ENCODE data around the gene HDAC4. TPM values are rescaled to one million over a fixed set of nuclear protein-coding genes. Genes with fewer than 3 reads are reported as not detected.

Gene HDAC4
- total RNA-seq, 6 donors from 2014 or later = 16.1 to 108 (median 45.0) TPM

DNA sequence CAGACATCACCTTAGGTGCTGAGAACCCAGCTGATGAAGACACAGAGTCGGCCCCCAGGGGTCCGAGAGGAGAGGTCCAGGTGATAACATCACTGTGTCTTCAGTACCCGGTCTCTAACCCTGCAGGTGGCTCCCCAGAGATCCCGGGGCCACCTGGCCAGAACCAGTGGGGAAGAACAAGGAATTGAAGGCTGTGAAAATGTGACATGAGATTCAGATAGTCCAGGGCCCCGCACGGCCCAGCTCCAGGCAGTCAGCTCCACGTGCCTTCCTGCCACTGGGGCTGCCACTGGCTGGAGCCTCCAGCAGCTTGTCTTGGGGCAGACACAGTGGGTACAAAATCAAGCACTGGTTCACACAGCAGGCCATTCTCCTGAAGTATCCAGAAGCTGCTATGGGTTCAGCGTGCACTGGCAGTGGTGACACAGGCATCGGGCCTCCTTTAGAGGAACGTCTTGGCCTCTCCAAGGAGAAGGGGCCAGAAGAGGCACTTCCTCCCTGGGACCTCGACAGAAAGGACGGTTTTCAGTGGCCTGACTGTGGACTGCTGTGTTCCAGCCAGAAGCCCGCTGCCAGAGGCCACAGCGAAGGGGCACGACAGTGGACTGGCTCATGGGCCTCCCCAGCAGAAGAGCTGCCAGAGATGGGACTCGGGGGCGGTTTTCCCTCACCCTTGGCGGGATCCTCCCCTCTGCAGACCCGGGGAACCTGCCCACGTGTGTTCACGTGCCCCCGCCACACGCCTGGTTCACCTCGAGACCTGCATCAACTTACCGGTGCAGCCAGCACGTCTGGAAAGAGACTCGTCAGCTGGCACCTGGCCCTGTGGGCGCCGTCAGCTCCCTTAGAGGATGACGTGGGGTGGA is 150.4 kb downstream of the HDAC4 start:
- H3K4me3 ChIP-seq = no peak overlapping the region
- WGBS, 2 donors = 88 to 96% methylated on average over 26 to 29 of the region's 30 CpGs
- no peaks in the 10 kb centered on the region for H3K9me3 ChIP-seq
- ATAC-seq (ENCODE audit: low FRiP score in 2 of 2) (no peak), DNase-seq (no peak)
- peaks cover 30 to 68% (median 42%) of the 10 kb centered on the region in 4 donors for H3K4me1 ChIP-seq
- H3K36me3 ChIP-seq = no peaks in the 10 kb centered on the region
- H3K27me3 ChIP-seq = no peaks in the 10 kb centered on the region
- TF ChIP-seq POLR2AphosphoS5 (IDR thresholded peaks at IDR 0.05) (no peak), POLR2A (IDR thresholded peaks at IDR 0.05) (no peak), EP300 (IDR thresholded peaks at IDR 0.05) (no peak)
- TF ChIP-seq, protein P1, sequence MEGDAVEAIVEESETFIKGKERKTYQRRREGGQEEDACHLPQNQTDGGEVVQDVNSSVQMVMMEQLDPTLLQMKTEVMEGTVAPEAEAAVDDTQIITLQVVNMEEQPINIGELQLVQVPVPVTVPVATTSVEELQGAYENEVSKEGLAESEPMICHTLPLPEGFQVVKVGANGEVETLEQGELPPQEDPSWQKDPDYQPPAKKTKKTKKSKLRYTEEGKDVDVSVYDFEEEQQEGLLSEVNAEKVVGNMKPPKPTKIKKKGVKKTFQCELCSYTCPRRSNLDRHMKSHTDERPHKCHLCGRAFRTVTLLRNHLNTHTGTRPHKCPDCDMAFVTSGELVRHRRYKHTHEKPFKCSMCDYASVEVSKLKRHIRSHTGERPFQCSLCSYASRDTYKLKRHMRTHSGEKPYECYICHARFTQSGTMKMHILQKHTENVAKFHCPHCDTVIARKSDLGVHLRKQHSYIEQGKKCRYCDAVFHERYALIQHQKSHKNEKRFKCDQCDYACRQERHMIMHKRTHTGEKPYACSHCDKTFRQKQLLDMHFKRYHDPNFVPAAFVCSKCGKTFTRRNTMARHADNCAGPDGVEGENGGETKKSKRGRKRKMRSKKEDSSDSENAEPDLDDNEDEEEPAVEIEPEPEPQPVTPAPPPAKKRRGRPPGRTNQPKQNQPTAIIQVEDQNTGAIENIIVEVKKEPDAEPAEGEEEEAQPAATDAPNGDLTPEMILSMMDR (IDR thresholded peaks at IDR 0.05) = no peak
- H3K27ac ChIP-seq = peak overlapping the region in 3 of 4 donors; percentile 44 to 68 (median 46)

DNA sequence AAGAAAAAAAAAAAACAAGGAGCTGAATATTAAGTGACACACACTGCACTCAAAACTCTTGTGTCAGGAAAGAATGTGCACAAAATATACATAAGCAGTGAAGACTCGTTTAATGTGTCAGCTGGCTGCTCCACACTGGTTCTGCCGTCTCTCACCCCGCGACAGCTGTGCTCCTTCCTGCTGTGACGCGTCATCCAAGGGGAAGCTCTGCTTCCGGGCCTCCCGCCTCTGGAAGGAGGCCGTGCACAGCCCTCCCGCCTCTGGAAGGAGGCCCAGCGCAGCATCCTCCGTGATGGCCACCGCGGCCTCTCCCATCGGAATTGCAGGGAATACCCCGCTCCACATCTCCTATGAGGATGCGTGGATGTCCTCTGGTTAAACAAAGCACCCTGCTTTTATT is 151.0 kb downstream of the HDAC4 start:
- Histone ChIP-seq H3K4me1 (peaks cover 29 to 66% (median 42%) of the 10 kb centered on the region in 4 donors), H3K36me3 (no peaks in the 10 kb centered on the region), H3K9me3 (no peaks in the 10 kb centered on the region), H3K4me3 (no peak overlapping the region), H3K27ac (peak overlapping the region in 3 of 4 donors; percentile 44 to 68 (median 46)), H3K27me3 (no peaks in the 10 kb centered on the region)
- ATAC-seq (ENCODE audit: low FRiP score in 2 of 2) (peak; percentile 66 to 80), DNase-seq (peak in 1 of 2 donors; percentile 74)
- TF ChIP-seq EP300 (IDR thresholded peaks at IDR 0.05) (no peak), POLR2AphosphoS5 (IDR thresholded peaks at IDR 0.05) (peak; percentile 76 to 80)
- WGBS, 2 donors = 46 to 66% methylated on average over 12 to 17 of the region's 17 CpGs

- H3K27ac ChIP-seq = peak overlapping the region in 3 of 4 donors; percentile 27 to 68 (median 32)
Measured at GRCh38 chr2:239249048-239249447, 151.8 kb downstream of the HDAC4 start.

DNA sequence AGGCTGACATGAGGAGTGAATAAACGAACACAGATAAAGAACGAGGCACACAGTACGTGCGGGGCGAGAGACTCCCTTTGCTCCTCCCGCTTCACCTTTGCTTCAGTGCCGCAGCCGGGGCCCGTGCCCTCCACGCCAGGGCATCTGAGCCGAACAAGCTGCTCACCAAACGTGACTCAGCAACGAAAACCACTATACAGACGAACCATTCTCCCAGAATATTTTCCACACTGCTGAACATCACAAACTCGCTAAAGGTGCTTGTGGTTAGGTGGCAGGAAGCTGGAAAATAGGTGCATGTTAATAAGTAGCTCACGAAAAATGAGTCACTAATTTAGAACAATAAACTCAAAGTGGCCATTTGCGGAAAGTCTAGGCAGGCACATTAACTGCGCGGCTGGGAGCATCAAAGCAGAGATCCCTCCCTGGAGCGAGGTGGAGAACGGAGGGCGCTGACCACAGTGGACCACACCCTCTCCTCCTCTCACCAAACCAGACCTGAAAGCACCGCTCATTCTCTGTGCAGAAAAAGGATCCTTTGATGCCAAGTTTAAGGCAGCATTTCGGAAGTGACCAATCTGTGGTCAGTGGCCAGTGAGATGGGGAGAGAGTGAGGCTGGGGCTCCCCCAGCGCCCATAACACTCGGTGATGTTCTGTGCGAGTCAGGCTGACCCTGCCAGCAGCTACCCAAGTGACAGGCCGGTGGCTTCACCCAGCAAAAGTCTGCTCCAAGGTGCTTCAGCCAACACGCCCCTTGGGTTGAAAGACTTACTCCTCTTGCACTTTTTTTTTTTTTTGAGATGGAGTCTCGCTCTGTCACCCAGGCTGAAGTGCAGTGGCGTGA is 153.2 kb downstream of the HDAC4 start:
- H3K27me3 ChIP-seq = no peaks in the 10 kb centered on the region
- no peak overlapping the region for H3K27ac ChIP-seq
- H3K4me1 ChIP-seq = peaks cover 24 to 56% (median 33%) of the 10 kb centered on the region in 4 donors
- no peaks in the 10 kb centered on the region for H3K36me3 ChIP-seq
- H3K4me3 ChIP-seq = no peak overlapping the region
- ATAC-seq (ENCODE audit: low FRiP score in 2 of 2) (no peak), DNase-seq (no peak)
- 92% methylated on average over 31 of the region's 31 CpGs for WGBS, 2 donors
- TF ChIP-seq POLR2A (IDR thresholded peaks at IDR 0.05) = no peak
- no peaks in the 10 kb centered on the region for H3K9me3 ChIP-seq

More at GRCh38 chr2:239249048-239249447, 151.8 kb downstream of the HDAC4 start:
- Histone ChIP-seq H3K9me3 (no peaks in the 10 kb centered on the region), H3K4me3 (no peak overlapping the region), H3K36me3 (no peaks in the 10 kb centered on the region), H3K4me1 (peaks cover 26 to 66% (median 41%) of the 10 kb centered on the region in 4 donors), H3K27me3 (no peaks in the 10 kb centered on the region)
- DNase-seq = no peak
- 87 to 94% methylated on average over 17 of the region's 17 CpGs for WGBS, 2 donors
- no peak for ATAC-seq (ENCODE audit: low FRiP score in 2 of 2)
- TF ChIP-seq EP300 (IDR thresholded peaks at IDR 0.05) (no peak), POLR2AphosphoS5 (IDR thresholded peaks at IDR 0.05) (no peak), POLR2A (IDR thresholded peaks at IDR 0.05) (no peak)
- TF ChIP-seq, protein P1 (IDR thresholded peaks at IDR 0.05) = no peak

DNA sequence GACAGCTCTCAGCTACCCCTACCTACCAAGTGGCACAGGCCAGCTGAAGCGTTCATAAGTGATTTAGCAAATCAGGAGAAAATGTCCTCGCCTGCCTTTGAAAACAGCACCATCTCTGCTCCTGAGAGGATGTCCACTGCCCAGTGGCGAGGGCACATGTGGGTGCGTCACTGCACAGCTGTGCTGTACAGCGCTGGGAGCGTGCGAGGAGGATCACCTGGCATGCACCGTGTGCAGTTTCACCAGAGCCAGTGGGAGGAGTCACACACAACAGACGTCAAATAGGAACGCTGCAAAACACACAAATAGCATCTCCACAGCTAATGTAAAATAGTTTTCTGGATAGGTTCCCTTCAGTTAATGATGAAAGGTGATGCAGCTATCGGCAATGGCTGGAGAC is 154.1 kb downstream of the HDAC4 start:
- ATAC-seq (ENCODE audit: low FRiP score in 2 of 2) (peak in 1 of 2 donors; percentile 20), DNase-seq (no peak)
- peaks cover 18 to 48% (median 26%) of the 10 kb centered on the region in 4 donors for H3K4me1 ChIP-seq
- H3K4me3 ChIP-seq = peak overlapping the region in 1 of 4 donors; percentile 35
- 79 to 81% methylated on average over 1 to 11 of the region's 11 CpGs for WGBS, 2 donors
- no peaks in the 10 kb centered on the region for H3K9me3 ChIP-seq
- peak overlapping the region in 2 of 4 donors; percentile 53 to 65 for H3K27ac ChIP-seq
- no peaks in the 10 kb centered on the region for H3K36me3 ChIP-seq
- TF ChIP-seq POLR2A (IDR thresholded peaks at IDR 0.05) = no peak
- no peaks in the 10 kb centered on the region for H3K27me3 ChIP-seq
